Hair follicle dermal papilla cell (primary cell): ENCODE measurements around the gene CLEC4G. TPM values are rescaled to one million over a fixed set of nuclear protein-coding genes. Genes with fewer than 3 reads are reported as not detected.

Source experiments
- total RNA-seq: library from RNA; depleted of rRNA; stranded (reverse); fragments of >200 nt; gene quantifications from 2 replicates; pipeline ENCODE4 v1.2.3, GENCODE V29; 2012

The CLEC4G gene
- not detected in 2 replicates for total RNA-seq

GRCh38 chr19:7732045-7732444 is at the start of gene CLEC4G:
TSS of gene CLEC4G (minus strand) at chr19:7732110. CDS start at chr19:7732102, 8 bp downstream.

GRCh38 chr19:7762719-7763293 is 30.9 kb upstream of the CLEC4G start, which contains the start of gene CLEC4M:
TSS of gene CLEC4M (plus strand) at chr19:7763243. CDS start at chr19:7763267, 24 bp downstream.

GRCh38 chr19:7746903-7747884 is 15.3 kb upstream of the CLEC4G start, which contains the start of gene CD209:
TSS of gene CD209 (minus strand) at chr19:7747534. CDS start at chr19:7747511, 23 bp downstream.

GRCh38 chr19:7701654-7702457 is 30.1 kb downstream of the CLEC4G start, which contains the start of gene FCER2:
TSS of gene FCER2 (minus strand) at chr19:7702131. CDS start at chr19:7699760, 2,371 bp downstream.

GRCh38 chr19:7680606-7681339 is 51.1 kb downstream of the CLEC4G start, which contains the start of gene TRAPPC5:
TSS of gene TRAPPC5 (plus strand) at chr19:7680833. CDS start at chr19:7682254, 1,421 bp downstream.

Other genes starting within 250 kb of the CLEC4G start
- gene PEX11G, start 243.1 kb downstream of the CLEC4G start, total RNA-seq = 3.9 and 5.0 TPM in 2 replicates
- 36.6 and 37.0 TPM in 2 replicates for gene ZNF358, start 216.0 kb downstream of the CLEC4G start, total RNA-seq
- gene MCOLN1, start 209.5 kb downstream of the CLEC4G start, total RNA-seq = 7.0 and 7.6 TPM in 2 replicates
- 91.2 and 117 TPM in 2 replicates for gene PNPLA6, start 196.4 kb downstream of the CLEC4G start, total RNA-seq
- gene CAMSAP3, start 136.2 kb downstream of the CLEC4G start, total RNA-seq = not detected in 2 replicates
- 45.1 and 45.9 TPM in 2 replicates for gene XAB2, start 102.6 kb downstream of the CLEC4G start, total RNA-seq
- gene PET100, start 102.3 kb downstream of the CLEC4G start, total RNA-seq = 4.5 and 11.5 TPM in 2 replicates
- not detected in 2 replicates for gene PCP2, start 98.4 kb downstream of the CLEC4G start, total RNA-seq
- gene STXBP2, start 95.0 kb downstream of the CLEC4G start, total RNA-seq = 3.4 and 3.9 TPM in 2 replicates
- not detected in 2 replicates for gene RETN, start 63.1 kb downstream of the CLEC4G start, total RNA-seq
- gene MCEMP1, start 55.0 kb downstream of the CLEC4G start, total RNA-seq = not detected in 2 replicates
- 35.7 and 50.6 TPM in 2 replicates for gene TRAPPC5, start 51.3 kb downstream of the CLEC4G start, total RNA-seq
- gene FCER2, start 30.0 kb downstream of the CLEC4G start, total RNA-seq = not detected in 2 replicates
- gene CD209, start 15.4 kb upstream of the CLEC4G start, total RNA-seq = not detected in 2 replicates
- gene CLEC4M, start 31.1 kb upstream of the CLEC4G start, total RNA-seq = not detected in 2 replicates
- gene EVI5L, start 98.1 kb upstream of the CLEC4G start, total RNA-seq = 21.9 and 22.9 TPM in 2 replicates
- not detected in 2 replicates for gene PRR36, start 142.3 kb upstream of the CLEC4G start, total RNA-seq
- 13.7 and 13.8 TPM in 2 replicates for gene LRRC8E, start 156.4 kb upstream of the CLEC4G start, total RNA-seq
- 15.9 and 19.5 TPM in 2 replicates for gene MAP2K7, start 171.8 kb upstream of the CLEC4G start, total RNA-seq
- 0.32 and 0.73 TPM in 2 replicates for gene TGFBR3L, start 182.7 kb upstream of the CLEC4G start, total RNA-seq
- 17.8 and 19.8 TPM in 2 replicates for gene SNAPC2, start 188.2 kb upstream of the CLEC4G start, total RNA-seq
- 0.61 and 1.9 TPM in 2 replicates for gene CTXN1, start 194.0 kb upstream of the CLEC4G start, total RNA-seq
- 43.5 and 52.4 TPM in 2 replicates for gene TIMM44, start 211.6 kb upstream of the CLEC4G start, total RNA-seq